SK-N-SH (cell line): ENCODE data around the gene MB. TPM values are rescaled to one million over a fixed set of nuclear protein-coding genes. Genes with fewer than 3 reads are reported as not detected.

Experiments
- CTCF ChIA-PET: fragments of 300-600, 350-600 bp; formaldehyde crosslinking; extraction: SDS; loops from one replicate; lab custom pipeline; 2021; lab: Yijun Ruan, JAX
- POLR2A ChIA-PET: fragments of 350-600 bp; sonication (Branson Sonifier 250); formaldehyde crosslinking; extraction: SDS; loops from one replicate; lab custom pipeline; 2020; ENCODE audit warnings: antibody characterized with exemption, inconsistent platforms; lab: Yijun Ruan, JAX
- DNase-seq: peaks from one replicate; pipeline ENCODE4 v3.0.0; 2012
- H2AFZ ChIP-seq: fragments of 200-600 bp; sonication (generic); 2 replicates; pipeline ENCODE4 v1.8.1; 2016; ENCODE audit warnings: antibody characterized with exemption, mild to moderate bottlenecking, low read depth
- H3F3A ChIP-seq: fragments of 200-600 bp; sonication (generic); replicated peaks from 2 replicates; pipeline ENCODE3; 2016; ENCODE audit warnings: antibody characterized with exemption, mild to moderate bottlenecking; ENCODE audit not compliant: insufficient read depth
- H3K27ac ChIP-seq, 2 experiments: fragments of 200-500 bp in 1 of 2; fragments of 200-600 bp in 1 of 2; sonication (Bioruptor generic) in 1 of 2; sonication (generic), shearing (Covaris generic) in 1 of 2; 2 replicates each; pipeline versions ENCODE4 v1.5.1 to v1.6.1; 2014 to 2016; ENCODE audit warnings: low read depth in 2 of 2, inconsistent platforms in 1 of 2, low read length in 1 of 2, mild to moderate bottlenecking in 1 of 2, mixed read lengths in 1 of 2
- H3K27me3 ChIP-seq: fragments of 200-600 bp; sonication (generic), shearing (Covaris generic); 2 replicates; pipeline ENCODE4 v1.6.1; 2016; ENCODE audit warnings: mixed run types; ENCODE audit not compliant: insufficient read depth
- H3K36me3 ChIP-seq, 2 experiments: fragments of 200-500 bp in 1 of 2; fragments of 200-600 bp in 1 of 2; sonication (Bioruptor generic) in 1 of 2; sonication (generic) in 1 of 2; replicated peaks in 1 of 2; 2 replicates each; pipeline versions ENCODE3 to v1.5.1; 2014 to 2016; ENCODE audit warnings: low read length in 1 of 2, mild to moderate bottlenecking in 1 of 2; ENCODE audit not compliant: insufficient read depth in 2 of 2, control insufficient read depth in 1 of 2
- H3K4me1 ChIP-seq, 2 experiments: fragments of 200-500 bp in 1 of 2; fragments of 200-600 bp in 1 of 2; sonication (Bioruptor generic) in 1 of 2; sonication (generic), shearing (Covaris generic) in 1 of 2; 2 replicates each; pipeline versions ENCODE4 v1.5.1 to v1.6.1; 2014 to 2016; ENCODE audit warnings: low read depth in 1 of 2, low read length in 1 of 2, mixed run types in 1 of 2; ENCODE audit not compliant: insufficient read depth in 2 of 2, control insufficient read depth in 1 of 2
- H3K4me2 ChIP-seq: fragments of 200-600 bp; sonication (generic), shearing (Covaris generic); 2 replicates; pipeline ENCODE4 v1.6.1; 2017; ENCODE audit warnings: mixed run types
- H3K4me3 ChIP-seq, 2 experiments: fragments of 200-500 bp in 1 of 2; fragments of 200-600 bp in 1 of 2; sonication (Bioruptor generic) in 1 of 2; sonication (generic), shearing (Covaris generic) in 1 of 2; 2 replicates each; pipeline versions ENCODE4 v1.5.1 to v1.8.1; 2014 to 2016; ENCODE audit warnings: low read depth in 2 of 2, inconsistent platforms in 1 of 2, low read length in 1 of 2, mild to moderate bottlenecking in 1 of 2, mixed read lengths in 1 of 2, moderate library complexity in 1 of 2
- H3K79me2 ChIP-seq: fragments of 200-600 bp; sonication (generic); 2 replicates; pipeline ENCODE4 v1.8.1; 2017; ENCODE audit warnings: mild to moderate bottlenecking; ENCODE audit not compliant: insufficient read depth
- H3K9ac ChIP-seq: fragments of 200-600 bp; sonication (generic); 2 replicates; pipeline ENCODE4 v1.6.1; 2017; ENCODE audit warnings: mixed run types
- H3K9me2 ChIP-seq: fragments of 200-600 bp; sonication (generic); 2 replicates; pipeline ENCODE4 v1.6.1; 2017; ENCODE audit warnings: mixed run types
- H3K9me3 ChIP-seq: fragments of 200-600 bp; sonication (generic); 2 replicates; pipeline ENCODE4 v1.6.1; 2017; ENCODE audit warnings: mixed run types, mild to moderate bottlenecking, moderate library complexity
- H4K20me1 ChIP-seq: fragments of 200-600 bp; sonication (generic); 2 replicates; pipeline ENCODE4 v1.6.1; 2017; ENCODE audit warnings: mild to moderate bottlenecking, mixed run types; ENCODE audit not compliant: insufficient read depth
- EP300 ChIP-seq, 2 experiments: IDR thresholded peaks; 2 replicates each; pipeline versions ENCODE4 v1.4.0 to v1.6.1; 2012; ENCODE audit warnings: borderline replicate concordance in 1 of 2, low read depth in 1 of 2, low read length in 1 of 2
- EZH2phosphoT487 ChIP-seq: fragments of 200-600 bp; sonication (generic); IDR thresholded peaks from 2 replicates; pipeline ENCODE4 v1.6.1; 2017; ENCODE audit warnings: low read depth, mixed run types, mild to moderate bottlenecking, antibody characterized with exemption, moderate library complexity, borderline replicate concordance
- FOXM1 ChIP-seq: IDR thresholded peaks from 2 replicates; pipeline ENCODE4 v1.4.0; 2012; ENCODE audit warnings: low read depth, mild to moderate bottlenecking
- GABPA ChIP-seq: IDR thresholded peaks from 2 replicates; pipeline ENCODE4 v1.4.0; 2012; ENCODE audit warnings: low read depth, mild to moderate bottlenecking
- GATA2 ChIP-seq: sonication (generic); formaldehyde crosslinking; IDR thresholded peaks from 2 replicates; pipeline ENCODE4 v1.5.0; 2020; ENCODE audit warnings: mild to moderate bottlenecking, missing genetic modification reagents
- IRF3 ChIP-seq: fragments of 150-350 bp; IDR thresholded peaks from 2 replicates; pipeline ENCODE4 v1.6.1; 2016; ENCODE audit warnings: mild to moderate bottlenecking, low read depth, low read length
- MAX ChIP-seq: IDR thresholded peaks from 2 replicates; pipeline ENCODE4 v1.4.0; 2012; ENCODE audit warnings: low read depth
- MXI1 ChIP-seq: IDR thresholded peaks from 2 replicates; pipeline ENCODE4 v1.6.1; 2012; ENCODE audit warnings: mild to moderate bottlenecking, low read depth, low read length, improper control_type of control experiment
- NFIC ChIP-seq: IDR thresholded peaks from 2 replicates; pipeline ENCODE4 v1.4.0; 2012; ENCODE audit warnings: borderline replicate concordance
- NRF1 ChIP-seq: IDR thresholded peaks from 2 replicates; pipeline ENCODE4 v1.6.1; 2012; ENCODE audit warnings: low read depth, mild to moderate bottlenecking, low read length
- RAD21 ChIP-seq: IDR thresholded peaks from 2 replicates; pipeline ENCODE4 v1.6.1; 2012; ENCODE audit warnings: mild to moderate bottlenecking, low read length
- RCOR1 ChIP-seq: fragments of 150-350 bp; IDR thresholded peaks from 2 replicates; pipeline ENCODE4 v1.6.1; 2017; ENCODE audit warnings: antibody characterized with exemption, low read length
- REST ChIP-seq: IDR thresholded peaks from 2 replicates; pipeline ENCODE4 v1.6.1; 2012; ENCODE audit warnings: mild to moderate bottlenecking, low read depth, low read length, moderate library complexity
- RFX5 ChIP-seq: IDR thresholded peaks from 2 replicates; pipeline ENCODE4 v1.6.1; 2012; ENCODE audit warnings: mild to moderate bottlenecking, improper control_type of control experiment, low read length
- SMC3 ChIP-seq: IDR thresholded peaks from 2 replicates; pipeline ENCODE4 v1.6.1; 2012; ENCODE audit warnings: low read depth, low read length, improper control_type of control experiment
- TAF1 ChIP-seq: IDR thresholded peaks from 2 replicates; pipeline ENCODE4 v1.6.1; 2012; ENCODE audit warnings: low read depth, mild to moderate bottlenecking, low read length, moderate library complexity, borderline replicate concordance
- WGBS: methylation state at CpG from one replicate; pipeline ENCODE4 v1.1.6; 2017; ENCODE audit warnings: low lambda C conversion rate; 5-methylcytosine and 5-hydroxymethylcytosine counted together
- polyA plus RNA-seq, 3 experiments: library from polyadenylated mRNA; depleted of rRNA; stranded (reverse); fragments of >200 nt; gene quantifications; 2 replicates each; pipeline ENCODE4 v1.2.3, GENCODE V29; 2012
- TF ChIP-seq, protein P1 (sequence below): IDR thresholded peaks from 2 replicates; pipeline ENCODE4 v1.4.0; 2012; ENCODE audit warnings: low read depth, borderline replicate concordance
- TF ChIP-seq, protein P2 (sequence below): IDR thresholded peaks from 2 replicates; pipeline ENCODE4 v1.4.0; 2012; ENCODE audit warnings: low read depth, borderline replicate concordance
- TF ChIP-seq, protein P3 (sequence below): fragments of 150-350 bp; IDR thresholded peaks from 2 replicates; pipeline ENCODE4 v1.6.1; 2017; ENCODE audit warnings: antibody characterized with exemption, low read length, low read depth, borderline replicate concordance
- TF ChIP-seq, protein P4 (sequence below): IDR thresholded peaks from 2 replicates; pipeline ENCODE4; 2012

Gene MB
- polyA plus RNA-seq, 1 of the 3 experiments (the other 2 are of a cell fraction): 0.95 TPM

GRCh38 chr22:35582218-35582860 is 34.8 kb downstream of the MB start:
- H3K27ac ChIP-seq: no peak overlapping the region
- H3K79me2 ChIP-seq: no peaks in the 10 kb centered on the region
- no peaks in the 10 kb centered on the region for H3K9me2 ChIP-seq
- no peaks in the 10 kb centered on the region for H3K9me3 ChIP-seq
- no peaks in the 10 kb centered on the region for H3F3A ChIP-seq
- H3K9ac ChIP-seq: no peak overlapping the region
- no peaks in the 10 kb centered on the region for H4K20me1 ChIP-seq
- H3K4me1 ChIP-seq: peaks cover 0 to 15% of the 10 kb centered on the region in 2 experiments; a peak in 1 of 4 replicates
- no peak for DNase-seq
- TF ChIP-seq RFX5 (no peak), FOXM1 (no peak), RCOR1 (no peak), MXI1 (no peak), TAF1 (no peak), GABPA (no peak), IRF3 (no peak), EP300 (IDR thresholded peaks at IDR 0.05; ENCODE audit: borderline replicate concordance in 1 of 2, low read depth in 1 of 2, low read length in 1 of 2) (no peak), NRF1 (no peak), GATA2 (no peak), EZH2phosphoT487 (no peak), REST (no peak), MAX (no peak), RAD21 (no peak), NFIC (no peak), SMC3 (no peak)
- TF ChIP-seq, protein P1, sequence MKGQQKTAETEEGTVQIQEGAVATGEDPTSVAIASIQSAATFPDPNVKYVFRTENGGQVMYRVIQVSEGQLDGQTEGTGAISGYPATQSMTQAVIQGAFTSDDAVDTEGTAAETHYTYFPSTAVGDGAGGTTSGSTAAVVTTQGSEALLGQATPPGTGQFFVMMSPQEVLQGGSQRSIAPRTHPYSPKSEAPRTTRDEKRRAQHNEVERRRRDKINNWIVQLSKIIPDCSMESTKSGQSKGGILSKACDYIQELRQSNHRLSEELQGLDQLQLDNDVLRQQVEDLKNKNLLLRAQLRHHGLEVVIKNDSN: no peak
- TF ChIP-seq, protein P2, sequence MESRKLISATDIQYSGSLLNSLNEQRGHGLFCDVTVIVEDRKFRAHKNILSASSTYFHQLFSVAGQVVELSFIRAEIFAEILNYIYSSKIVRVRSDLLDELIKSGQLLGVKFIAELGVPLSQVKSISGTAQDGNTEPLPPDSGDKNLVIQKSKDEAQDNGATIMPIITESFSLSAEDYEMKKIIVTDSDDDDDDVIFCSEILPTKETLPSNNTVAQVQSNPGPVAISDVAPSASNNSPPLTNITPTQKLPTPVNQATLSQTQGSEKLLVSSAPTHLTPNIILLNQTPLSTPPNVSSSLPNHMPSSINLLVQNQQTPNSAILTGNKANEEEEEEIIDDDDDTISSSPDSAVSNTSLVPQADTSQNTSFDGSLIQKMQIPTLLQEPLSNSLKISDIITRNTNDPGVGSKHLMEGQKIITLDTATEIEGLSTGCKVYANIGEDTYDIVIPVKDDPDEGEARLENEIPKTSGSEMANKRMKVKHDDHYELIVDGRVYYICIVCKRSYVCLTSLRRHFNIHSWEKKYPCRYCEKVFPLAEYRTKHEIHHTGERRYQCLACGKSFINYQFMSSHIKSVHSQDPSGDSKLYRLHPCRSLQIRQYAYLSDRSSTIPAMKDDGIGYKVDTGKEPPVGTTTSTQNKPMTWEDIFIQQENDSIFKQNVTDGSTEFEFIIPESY: no peak
- TF ChIP-seq, protein P3, sequence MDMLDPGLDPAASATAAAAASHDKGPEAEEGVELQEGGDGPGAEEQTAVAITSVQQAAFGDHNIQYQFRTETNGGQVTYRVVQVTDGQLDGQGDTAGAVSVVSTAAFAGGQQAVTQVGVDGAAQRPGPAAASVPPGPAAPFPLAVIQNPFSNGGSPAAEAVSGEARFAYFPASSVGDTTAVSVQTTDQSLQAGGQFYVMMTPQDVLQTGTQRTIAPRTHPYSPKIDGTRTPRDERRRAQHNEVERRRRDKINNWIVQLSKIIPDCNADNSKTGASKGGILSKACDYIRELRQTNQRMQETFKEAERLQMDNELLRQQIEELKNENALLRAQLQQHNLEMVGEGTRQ: no peak
- TF ChIP-seq, protein P4, sequence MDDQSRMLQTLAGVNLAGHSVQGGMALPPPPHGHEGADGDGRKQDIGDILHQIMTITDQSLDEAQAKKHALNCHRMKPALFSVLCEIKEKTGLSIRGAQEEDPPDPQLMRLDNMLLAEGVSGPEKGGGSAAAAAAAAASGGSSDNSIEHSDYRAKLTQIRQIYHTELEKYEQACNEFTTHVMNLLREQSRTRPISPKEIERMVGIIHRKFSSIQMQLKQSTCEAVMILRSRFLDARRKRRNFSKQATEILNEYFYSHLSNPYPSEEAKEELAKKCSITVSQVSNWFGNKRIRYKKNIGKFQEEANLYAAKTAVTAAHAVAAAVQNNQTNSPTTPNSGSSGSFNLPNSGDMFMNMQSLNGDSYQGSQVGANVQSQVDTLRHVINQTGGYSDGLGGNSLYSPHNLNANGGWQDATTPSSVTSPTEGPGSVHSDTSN: no peak
- CTCF ChIA-PET: interaction anchor here (0.6 to 7.8 kb wide), 26 partner anchors 8 to 542 kb away, joined by 3 to 161 read pairs (median 5); partner anchors contain the start of gene RASD2
- POLR2A ChIA-PET: interaction anchor here (0.5 to 1.3 kb wide), 2 partner anchors 151 to 178 kb away, joined by 3 to 4 read pairs; no protein-coding TSS in a partner anchor
- H3K4me2 ChIP-seq: no peak overlapping the region
- 80% methylated on average over 11 of the region's 11 CpGs for WGBS
- no peaks in the 10 kb centered on the region for H3K36me3 ChIP-seq
- H3K27me3 ChIP-seq: no peaks in the 10 kb centered on the region
- H2AFZ ChIP-seq: no peak overlapping the region
- no peak overlapping the region for H3K4me3 ChIP-seq
